HG02938 (cell line): ENCODE measurements around the gene BET1L.
"Not testable (repeated sequence)": the region's sequence is repeated elsewhere in the genome, so short reads cannot be mapped to it uniquely, and the experiment has no call there.

Experiments used
- ATAC-seq: cut with Tn5 transposase; IDR thresholded peaks from one replicate; pipeline ENCODE4 v1.9.1; 2021; ENCODE audit warnings: mild to moderate bottlenecking, moderate library complexity; ENCODE audit not compliant: unreplicated experiment

The BET1L gene

GRCh38 chr11:230431-230830 is 23.2 kb upstream of the BET1L start:
- no peak for ATAC-seq

- ATAC-seq, result no peak
Observed at GRCh38 chr11:227824-228379, 20.7 kb upstream of the BET1L start.

- no peak for ATAC-seq
Observed at GRCh38 chr11:225734-226453, 18.7 kb upstream of the BET1L start.

GRCh38 chr11:224424-224823 is 17.2 kb upstream of the BET1L start:
- ATAC-seq, result no peak

- no peak for ATAC-seq
Observed at GRCh38 chr11:223884-224283, 16.7 kb upstream of the BET1L start.

- no peak for ATAC-seq
Observed at GRCh38 chr11:223026-223789, 16.0 kb upstream of the BET1L start.

GRCh38 chr11:221998-222789 is 15.0 kb upstream of the BET1L start:
- no peak for ATAC-seq

- no peak for ATAC-seq
Observed at GRCh38 chr11:221539-221938, 14.3 kb upstream of the BET1L start.

- ATAC-seq, result not testable (repeated sequence)
Observed at GRCh38 chr11:220641-221215, 13.5 kb upstream of the BET1L start.

- no peak for ATAC-seq
Observed at GRCh38 chr11:218815-219593, 11.8 kb upstream of the BET1L start.

GRCh38 chr11:217704-218103 is 10.5 kb upstream of the BET1L start:
- no peak for ATAC-seq

- ATAC-seq, result no peak
Observed at GRCh38 chr11:216081-216974, 9.1 kb upstream of the BET1L start.

GRCh38 chr11:215581-216037 is 8.4 kb upstream of the BET1L start:
- ATAC-seq, result no peak

GRCh38 chr11:214083-214482 is 6.9 kb upstream of the BET1L start:
- ATAC-seq, result no peak

GRCh38 chr11:213111-213510 is 5.9 kb upstream of the BET1L start:
- ATAC-seq, result no peak

- ATAC-seq, result no peak
Observed at GRCh38 chr11:212150-213100, 5.2 kb upstream of the BET1L start.

- no peak for ATAC-seq
Observed at GRCh38 chr11:211741-212140, 4.5 kb upstream of the BET1L start.

GRCh38 chr11:211295-211694 is 4.1 kb upstream of the BET1L start:
- ATAC-seq, result no peak
